Embryonic facial prominence (tissue), 1 donor: ENCODE measurements around the gene FBN2.
A peak's percentile ranks its signal among the peaks of the same experiment; 100 is the strongest.

Source experiments
- DNase-seq: peaks from one replicate; pipeline ENCODE4 v3.0.0-alpha.2; 2016; ENCODE audit errors: extremely low spot score

FBN2 gene

DNA sequence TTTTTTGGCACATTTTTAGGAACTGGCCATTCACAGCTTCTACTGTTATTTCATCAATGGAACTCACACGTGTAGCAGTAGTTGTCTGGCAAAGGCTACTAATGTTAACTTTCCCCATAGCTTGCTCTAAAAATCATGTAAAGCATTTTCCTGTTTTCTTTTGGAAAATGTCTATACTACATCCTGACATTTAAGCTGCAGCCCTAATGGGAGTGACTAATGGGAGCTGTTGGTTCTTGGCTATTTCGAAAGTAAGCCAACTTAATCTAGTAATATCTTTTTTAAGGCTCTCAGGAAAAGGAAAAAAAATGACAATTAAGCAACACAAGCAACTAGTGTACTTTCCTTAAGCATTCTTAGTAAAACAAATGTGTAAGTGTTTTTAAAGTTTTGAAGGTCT is 285.3 kb downstream of the FBN2 start:
- no peak for DNase-seq

DNA sequence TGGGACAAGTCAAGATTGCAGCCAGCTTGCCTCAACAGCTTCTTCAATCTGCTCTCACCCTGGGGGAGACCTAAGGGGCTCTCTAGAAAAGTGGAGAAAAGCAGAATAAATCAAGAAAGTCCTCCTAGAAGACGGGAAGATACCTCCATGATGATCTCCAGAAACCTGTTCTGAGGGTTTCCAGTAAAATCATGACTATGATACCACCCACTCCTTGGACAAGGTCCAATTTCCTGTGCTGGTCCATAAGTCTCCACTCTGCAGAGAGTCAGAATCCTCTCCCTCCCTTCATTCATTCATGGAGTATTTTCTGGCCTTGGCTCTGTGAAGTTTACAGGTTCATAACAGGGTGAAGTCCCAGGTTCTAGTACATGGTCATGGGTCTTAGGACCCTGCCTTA is 285.8 kb downstream of the FBN2 start:
- DNase-seq = no peak

DNA sequence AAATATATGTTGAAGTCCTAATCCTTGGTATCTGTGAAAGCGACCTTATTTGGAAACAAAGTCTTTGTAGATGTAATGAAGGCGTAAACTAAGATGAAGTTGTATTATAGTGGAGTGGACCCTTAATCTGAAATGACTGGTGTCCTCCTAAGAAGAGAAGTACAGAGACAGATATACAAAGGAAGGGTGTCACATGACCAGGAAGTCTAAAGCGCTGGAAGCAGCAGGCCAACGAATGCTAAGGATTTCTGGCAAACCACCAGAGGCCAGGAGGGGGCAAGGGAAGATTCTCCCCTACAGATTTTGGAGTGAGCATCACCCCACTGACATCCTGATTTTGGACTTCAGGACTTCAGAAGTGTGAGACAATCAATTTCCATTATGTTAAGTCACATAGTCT is 292.1 kb downstream of the FBN2 start:
- DNase-seq = no peak

DNA sequence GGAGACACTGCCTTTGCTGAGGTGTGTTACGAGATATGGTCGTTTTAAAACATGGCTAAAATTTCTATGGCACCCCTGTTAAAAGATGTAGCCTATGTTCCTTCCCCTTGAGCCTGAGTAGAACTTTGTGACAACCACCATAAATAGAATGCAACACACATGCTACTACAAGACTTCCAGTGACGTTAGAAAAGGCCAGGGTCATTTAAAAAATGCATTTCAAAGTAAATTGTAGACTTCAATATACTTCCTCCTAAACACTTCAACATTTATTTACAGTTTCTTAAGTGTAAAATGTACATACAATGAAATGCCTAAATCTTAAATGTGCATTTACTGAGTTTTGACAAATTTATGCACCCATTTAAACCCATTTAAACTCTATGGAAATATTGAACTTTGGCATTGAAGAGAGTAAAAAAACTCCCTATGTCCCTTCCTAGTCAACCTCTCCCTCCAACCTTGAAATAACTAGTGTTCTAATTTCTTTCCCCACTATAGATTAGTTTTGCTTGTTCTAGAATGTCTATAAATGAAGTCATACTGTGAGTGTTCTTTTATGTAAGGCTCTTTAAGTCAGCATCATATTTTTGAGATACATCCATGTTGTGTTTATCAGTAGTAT is 294.0 kb downstream of the FBN2 start:
- DNase-seq = no peak

DNA sequence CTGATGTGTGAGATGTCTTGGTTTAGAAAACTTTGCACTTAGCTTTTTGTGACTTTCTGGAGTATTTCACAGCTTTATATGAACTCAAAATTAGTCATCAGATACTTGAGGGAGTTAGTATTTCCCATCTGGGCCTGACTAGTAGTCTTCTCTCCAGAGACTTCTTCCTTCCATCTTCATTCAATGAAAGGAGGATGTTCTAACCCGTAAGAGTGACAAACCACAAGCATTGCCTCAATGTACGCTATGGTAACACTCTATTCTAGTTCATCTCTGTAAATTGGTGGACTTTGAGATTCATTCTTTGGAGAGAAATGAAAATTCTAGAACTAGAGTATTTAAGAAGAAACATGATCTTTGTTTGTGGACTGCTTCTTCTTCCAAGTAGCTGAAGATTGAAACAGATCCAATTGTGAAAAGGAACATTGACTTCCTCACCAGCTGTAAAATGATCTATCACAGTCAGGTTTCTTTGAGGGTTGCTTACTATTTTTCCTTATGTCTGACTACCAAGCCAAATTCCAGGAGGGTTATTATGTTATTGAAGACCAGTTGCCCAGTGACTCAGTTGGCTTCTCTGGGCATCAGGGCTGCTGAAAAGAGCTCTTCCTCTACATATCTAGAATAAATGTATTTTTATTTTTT is 296.9 kb downstream of the FBN2 start:
- no peak for DNase-seq

DNA sequence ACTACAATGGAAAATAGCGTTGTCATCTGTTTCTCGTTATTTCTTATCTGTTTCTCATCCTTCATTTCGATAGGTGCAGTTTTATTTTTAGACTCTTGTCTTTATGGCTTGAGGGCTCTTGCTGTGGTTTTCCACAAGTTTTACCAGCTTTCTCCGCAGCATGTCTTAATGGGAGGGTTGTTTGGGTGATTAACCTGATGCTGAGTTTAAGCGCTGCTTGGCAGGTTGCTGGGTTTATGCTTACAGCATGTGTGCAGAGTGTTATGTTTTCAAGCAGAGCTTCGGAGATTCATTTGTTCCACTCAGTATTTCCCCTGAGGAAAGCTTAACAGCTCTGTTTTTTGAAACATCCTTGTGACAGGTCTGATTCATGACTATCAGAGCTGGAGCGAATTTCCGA is 300.5 kb downstream of the FBN2 start:
- no peak for DNase-seq

DNA sequence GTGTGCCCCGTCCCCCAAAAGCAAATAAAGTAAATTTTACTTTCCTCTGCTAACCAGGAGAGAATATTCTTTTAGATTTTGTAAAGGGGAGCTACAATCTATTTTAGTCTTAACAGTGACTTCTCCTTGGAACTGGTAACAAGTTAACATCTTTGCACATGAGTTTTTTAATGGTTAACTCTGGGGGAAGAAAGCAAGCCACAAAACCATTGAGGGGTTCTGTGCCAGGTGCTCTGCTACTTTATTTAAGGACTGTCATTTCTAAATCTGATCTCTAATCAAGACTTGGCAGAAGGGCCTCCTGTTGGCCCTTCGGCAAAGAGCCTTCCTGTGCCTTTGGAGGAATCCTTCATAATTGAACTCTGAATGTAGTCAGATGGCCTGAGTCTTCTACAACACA is 301.0 kb downstream of the FBN2 start:
- DNase-seq = no peak

DNA sequence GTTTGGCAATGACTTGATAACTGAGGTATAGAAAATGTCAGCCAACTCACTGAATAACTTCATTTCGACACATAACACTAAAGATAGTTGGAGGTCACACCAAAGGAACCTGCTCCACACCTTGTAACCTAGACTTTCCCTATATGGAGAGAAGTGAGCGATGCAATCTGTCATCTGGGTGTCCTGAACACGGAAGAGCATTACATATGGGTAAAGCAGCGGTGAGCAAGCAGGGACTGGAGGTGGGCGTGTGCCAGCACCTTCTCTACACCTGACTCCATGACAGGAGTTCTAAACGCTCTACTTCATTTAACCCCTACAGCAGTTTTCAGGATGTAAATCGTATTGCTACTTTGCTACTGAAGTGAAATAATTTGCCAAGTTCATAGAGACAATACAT is 301.7 kb downstream of the FBN2 start:
- no peak for DNase-seq

DNA sequence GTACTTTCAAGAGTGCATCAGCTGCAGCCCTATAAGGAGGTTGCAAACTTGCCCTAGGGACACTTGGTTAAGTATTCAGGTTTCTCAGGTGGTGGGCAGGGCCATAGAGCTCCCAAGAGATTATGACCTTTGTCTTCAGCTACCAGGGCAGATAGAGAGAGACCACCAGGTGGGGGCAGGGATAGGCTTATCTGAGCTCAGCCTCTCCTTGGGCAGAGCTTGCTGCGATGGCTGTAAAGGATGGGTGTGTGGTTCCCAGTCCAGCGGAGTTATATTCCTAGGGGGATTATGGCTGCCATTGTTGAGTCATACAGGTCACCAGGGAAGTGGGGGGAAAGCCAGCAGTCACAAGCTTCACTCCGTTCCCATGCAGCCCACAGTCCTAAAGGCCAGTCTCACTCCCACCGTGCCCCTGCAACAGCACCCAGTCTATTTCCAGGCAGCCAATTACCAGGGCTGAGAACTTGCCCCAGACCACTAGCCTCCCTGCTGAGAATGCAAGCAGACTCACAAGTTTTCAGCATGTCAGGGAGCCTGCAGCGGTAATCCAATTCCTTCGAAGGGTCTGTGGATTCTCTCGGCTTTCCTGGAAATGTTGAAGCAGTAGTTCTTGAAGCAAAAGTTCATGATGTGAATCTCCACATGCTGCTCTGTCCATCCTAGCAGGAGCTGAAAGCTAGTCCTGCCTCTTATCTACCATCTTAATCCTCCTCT is 303.0 kb downstream of the FBN2 start:
- DNase-seq = no peak

DNA sequence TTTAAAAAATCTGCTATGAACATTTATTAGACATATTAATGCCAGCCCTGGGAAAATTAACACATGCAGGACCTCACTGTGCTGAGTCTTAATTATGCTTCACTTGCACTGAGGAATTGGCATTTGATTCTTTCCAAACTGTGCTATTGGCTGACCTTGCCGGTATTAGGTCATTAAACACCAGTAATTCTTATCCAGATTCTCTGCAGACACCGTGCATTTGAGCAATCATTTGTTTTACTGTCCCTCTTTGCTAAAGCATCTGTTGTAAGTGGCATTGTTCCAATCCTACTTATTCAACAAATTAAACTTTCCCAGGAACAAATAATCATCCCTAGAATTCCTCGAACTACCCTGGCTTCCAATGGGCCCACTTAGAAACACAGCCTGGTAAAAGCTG is 309.5 kb downstream of the FBN2 start:
- DNase-seq = no peak

DNA sequence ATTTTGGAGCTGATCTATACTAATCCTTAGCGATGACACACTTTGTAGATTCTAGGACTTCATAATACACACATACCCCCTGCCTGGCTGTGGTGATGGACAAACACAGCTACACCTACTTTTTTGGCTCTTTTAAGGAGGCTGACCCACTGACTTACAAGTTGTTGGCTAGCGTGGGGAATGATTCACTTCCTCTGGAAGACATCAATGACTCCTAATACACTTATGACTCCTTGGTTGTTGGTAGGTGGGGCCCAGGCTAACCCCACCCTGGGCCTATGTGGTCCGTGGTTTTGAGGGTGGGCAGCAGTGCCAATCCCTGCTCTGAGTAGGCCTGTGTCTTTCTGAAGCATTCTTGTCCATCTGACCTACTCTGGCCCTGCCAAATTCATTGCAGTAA is 310.0 kb downstream of the FBN2 start:
- no peak for DNase-seq

DNA sequence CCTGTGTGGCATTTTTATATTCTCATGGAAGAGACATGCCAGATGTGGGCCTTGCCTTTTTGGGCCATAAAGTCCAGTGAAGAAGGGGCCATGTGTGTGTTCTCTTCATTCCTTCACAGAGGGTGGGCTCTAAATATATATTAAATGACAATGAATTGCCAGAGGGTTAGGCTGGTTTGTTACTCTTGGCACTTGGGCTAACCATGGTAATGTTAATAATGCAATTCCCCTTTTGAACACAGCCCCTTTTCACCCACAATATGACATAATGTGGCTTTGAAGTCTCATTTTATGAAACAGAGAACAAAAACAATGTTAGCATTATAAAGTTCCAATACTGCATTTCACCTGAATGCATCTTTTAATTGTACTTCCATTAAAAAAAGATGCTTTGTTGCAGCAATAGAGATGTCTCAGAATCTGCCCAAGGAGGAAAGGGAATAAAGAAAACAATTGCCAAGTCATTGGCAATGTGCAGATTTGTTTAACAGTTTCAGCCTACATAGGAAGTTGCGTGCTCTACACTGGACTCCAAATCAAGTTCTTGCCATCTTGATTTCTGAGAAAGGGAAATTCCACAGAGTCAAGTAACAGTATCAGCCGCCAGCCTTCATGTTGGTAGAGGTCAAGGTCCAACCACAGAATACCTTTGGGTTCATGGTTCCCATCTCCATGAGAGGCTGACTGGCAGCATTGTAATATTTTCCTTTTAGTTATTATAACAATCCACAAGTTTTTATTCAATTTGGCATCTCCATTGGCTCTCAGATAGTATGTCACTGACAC is 312.6 kb downstream of the FBN2 start:
- DNase-seq = no peak

DNA sequence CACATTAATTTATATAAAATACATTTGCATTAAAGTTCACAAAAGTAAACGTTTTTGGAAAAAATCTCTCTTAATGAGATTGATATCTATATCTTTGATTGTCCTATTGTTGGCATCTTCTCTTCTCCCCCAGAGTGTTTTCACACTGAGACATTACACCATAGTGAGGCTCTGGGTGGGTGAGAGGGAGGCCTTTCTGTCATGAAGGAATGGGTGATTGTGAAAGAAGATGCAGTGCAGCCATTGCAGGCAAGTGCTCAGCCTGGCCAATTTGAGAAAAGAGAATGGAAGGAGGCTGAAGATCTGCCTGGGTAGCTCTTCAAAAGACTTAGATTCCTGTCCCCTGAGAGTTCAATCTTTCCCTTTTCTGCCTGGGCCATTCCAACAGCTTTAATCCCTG is 313.7 kb downstream of the FBN2 start:
- no peak for DNase-seq

DNA sequence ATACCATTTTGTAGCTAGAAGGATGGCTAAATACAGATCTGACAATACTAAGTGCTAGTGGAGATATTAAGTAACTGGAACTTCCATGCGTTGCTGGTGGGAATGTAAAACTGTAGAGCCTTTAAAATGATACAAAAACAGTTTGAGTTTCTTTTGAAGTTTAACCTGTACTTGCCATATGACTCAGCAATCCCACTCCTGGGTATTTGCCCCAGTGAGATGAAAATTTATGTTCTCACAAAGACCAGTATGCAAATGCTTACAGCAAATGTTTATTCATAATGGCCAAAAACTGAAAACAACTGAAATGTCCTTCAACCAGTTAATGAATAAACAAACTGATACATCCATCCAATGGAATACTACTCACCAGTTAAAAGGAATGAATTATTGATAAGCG is 317.2 kb downstream of the FBN2 start:
- DNase-seq = no peak

DNA sequence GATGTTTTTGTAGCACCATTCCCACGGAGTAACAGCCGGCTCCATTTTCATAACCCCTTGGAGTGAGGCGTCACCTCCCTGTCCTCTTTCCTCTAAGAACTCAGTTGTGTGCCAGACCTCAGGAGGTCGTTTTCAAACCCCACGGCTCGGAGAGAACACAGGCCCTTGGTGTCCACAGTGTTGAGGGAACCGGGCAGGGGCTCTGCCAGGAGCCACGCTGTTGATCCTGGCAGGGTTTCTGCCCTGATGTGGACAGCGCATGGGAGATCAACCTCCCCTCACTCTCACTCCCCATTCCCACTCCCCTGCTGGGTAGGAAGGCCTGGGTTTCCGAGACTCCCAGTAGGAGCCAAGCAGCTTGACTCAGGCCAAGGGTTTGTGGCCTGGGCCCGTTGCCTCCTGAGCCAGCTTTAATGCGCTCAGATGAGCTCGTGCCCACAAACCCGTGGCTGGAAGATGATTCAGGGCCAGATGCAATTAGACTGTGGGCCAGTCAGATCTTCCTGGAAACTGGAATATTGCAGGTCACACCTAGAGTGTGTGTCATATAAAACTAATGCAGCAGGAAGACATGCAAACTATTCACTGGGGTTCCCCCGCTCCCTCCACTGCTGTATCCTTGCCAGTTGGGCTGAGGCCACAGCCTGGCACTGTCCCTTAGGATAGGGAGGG is 321.0 kb downstream of the FBN2 start:
- no peak for DNase-seq

DNA sequence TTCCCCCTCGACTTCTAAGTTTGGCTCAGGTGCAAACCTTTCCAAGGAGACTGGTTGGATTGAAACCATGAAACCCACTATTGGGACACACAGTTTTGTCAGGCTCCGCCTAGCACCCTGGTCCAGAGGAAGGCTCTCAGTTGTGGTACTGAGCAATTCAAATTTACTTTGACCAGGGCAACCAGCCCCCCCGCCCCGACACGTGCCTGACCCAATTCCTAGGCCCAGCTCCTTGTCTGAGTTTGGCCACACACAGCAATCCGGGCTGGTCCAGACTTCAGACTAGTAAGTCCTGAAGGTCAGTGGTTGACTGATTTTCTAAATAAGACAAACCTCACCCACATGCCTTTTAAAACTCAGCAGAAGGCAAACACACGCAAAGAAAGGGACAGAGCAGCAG is 321.8 kb downstream of the FBN2 start:
- DNase-seq = no peak

DNA sequence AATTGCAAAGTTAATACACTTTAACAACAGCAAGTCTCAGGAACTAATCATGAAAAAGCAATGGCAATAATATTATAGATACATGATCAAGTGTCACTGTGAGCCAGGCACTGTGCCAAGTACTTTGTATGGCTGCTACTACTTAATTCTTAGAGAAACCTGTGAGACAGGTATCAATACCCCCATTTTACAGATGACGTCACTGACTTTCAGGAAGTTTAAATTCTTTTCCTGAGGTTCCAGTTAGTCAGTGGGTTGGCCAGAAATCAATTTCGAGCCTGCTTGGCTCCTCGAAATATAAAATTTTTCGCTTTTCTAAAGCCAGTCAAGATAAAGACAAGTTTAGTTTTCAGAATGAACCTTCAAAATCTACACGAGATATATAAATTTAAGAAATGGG is 324.2 kb downstream of the FBN2 start:
- no peak for DNase-seq

DNA sequence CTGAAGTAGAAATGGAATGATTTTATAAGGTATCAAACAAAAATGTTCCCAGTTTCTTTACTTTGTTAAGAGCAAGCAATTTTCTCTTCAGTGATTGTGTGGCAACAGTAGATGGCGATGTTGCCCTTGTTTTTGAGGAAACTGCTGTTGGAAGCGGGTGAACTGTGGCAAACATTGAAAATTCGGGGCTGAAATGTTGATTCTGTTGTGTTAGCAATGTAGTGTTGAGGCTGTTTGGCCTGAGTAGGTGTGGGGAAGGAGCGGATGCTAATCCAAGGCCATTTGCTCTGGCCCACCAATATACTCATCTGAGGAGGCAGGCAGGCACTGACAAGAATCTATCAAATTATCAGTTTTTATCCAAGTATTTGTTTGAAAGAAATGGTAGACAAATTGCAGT is 324.7 kb downstream of the FBN2 start:
- peak; percentile 65 for DNase-seq

DNA sequence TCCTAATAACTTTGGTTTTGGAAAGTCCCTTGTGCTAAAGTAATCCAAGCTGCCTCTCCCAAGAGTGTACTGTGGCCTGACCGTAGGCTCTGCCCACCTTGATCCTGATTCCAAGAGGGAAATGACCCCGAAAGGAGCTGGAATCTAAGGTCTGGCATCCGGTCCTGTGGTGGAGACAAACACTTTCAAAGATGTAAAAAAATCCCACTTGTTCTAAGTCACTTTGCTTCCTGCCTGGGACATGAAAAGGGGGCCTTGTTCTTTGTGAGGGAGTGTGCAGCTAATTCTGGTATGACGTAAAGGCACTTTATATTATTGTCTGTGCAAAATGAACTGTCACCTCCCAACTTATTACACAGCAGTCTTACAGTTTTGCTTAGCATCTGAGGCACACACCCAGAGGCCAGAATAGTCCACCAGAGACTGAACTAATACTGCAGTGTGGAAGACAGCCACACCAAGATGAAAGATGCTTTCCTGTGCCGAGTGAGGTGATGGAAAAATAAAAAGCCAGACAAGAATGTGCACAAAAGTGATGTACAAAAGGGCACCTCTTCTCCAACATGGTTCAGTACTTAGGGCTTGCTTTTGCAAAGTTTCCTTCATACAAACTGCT is 325.7 kb downstream of the FBN2 start:
- no peak for DNase-seq

DNA sequence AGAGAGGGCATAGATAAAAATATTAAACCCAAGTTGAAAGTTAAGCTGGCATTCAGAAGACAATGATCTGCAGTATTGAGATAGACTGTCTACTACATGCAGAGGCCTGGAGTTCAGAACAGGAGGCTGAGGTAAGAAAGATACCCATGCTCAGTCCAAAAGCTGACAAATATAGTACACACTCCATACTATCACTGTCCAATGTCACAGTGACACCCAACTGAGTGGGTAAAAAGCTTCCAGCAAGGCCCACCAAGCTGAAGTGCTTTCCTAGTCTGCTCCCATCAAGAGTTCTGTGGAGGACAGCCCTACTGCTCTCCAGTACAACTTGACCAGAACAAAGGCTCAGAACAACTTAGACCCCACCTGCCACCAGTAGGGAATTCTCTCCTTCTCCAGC is 329.6 kb downstream of the FBN2 start:
- no peak for DNase-seq
